Upper lobe of right lung (tissue), 1 donor: ENCODE measurements around the gene MAZ. TPM values are rescaled to one million over a fixed set of nuclear protein-coding genes. Genes with fewer than 3 reads are reported as not detected.
A peak's percentile ranks its signal among the peaks of the same experiment; 100 is the strongest.
"Not testable (repeated sequence)": the region's sequence is repeated elsewhere in the genome, so short reads cannot be mapped to it uniquely, and the experiment has no call there.

ENCODE experiments used
- ATAC-seq: fragments of 200-7000 bp; cut with Tn5 transposase; one replicate; pipeline ENCODE4 v1.9.1; 2020; ENCODE audit warnings: mild to moderate bottlenecking, moderate library complexity
- DNase-seq: peaks from one replicate; pipeline ENCODE4 v3.0.0-alpha.2; 2020
- H3K27ac ChIP-seq: fragments of 200-600 bp; one replicate; pipeline ENCODE4 v1.8.0; 2022
- H3K27me3 ChIP-seq: fragments of 200-600 bp; one replicate; pipeline ENCODE4 v1.8.0; 2022; ENCODE audit warnings: mild to moderate bottlenecking
- H3K36me3 ChIP-seq: fragments of 200-600 bp; one replicate; pipeline ENCODE4 v1.8.0; 2022
- H3K4me1 ChIP-seq: fragments of 200-600 bp; one replicate; pipeline ENCODE4 v1.8.0; 2022
- H3K4me3 ChIP-seq: fragments of 200-600 bp; one replicate; pipeline ENCODE4 v1.8.0; 2022; ENCODE audit warnings: mild to moderate bottlenecking
- H3K9me3 ChIP-seq: fragments of 200-600 bp; one replicate; pipeline ENCODE4 v1.8.0; 2022
- intact Hi-C: fragments of 100-400 bp; cut with DNase I; formaldehyde crosslinking; loops from one replicate; pipeline ENCODE4 v1.11.0; 2022
- total RNA-seq: library from RNA; stranded (reverse); fragmentation: NEBNext Ultra II Directional; extraction: Animal tissue kit (Norgen Biotek cat#: 25700); gene quantifications from one replicate; pipeline ENCODE4 v1.2.1, GENCODE V29; 2021
- TF ChIP-seq, protein P1 (sequence below): fragments of 200-600 bp; IDR thresholded peaks from one replicate; pipeline ENCODE4 v1.8.0; 2022; ENCODE audit warnings: antibody characterized with exemption
- donor health status: DM: no; HTN: yes; CAD: no; lungs with severe emphysema.

The MAZ gene
- total RNA-seq, 1 donor from 2014 or later, result 148 TPM

DNA sequence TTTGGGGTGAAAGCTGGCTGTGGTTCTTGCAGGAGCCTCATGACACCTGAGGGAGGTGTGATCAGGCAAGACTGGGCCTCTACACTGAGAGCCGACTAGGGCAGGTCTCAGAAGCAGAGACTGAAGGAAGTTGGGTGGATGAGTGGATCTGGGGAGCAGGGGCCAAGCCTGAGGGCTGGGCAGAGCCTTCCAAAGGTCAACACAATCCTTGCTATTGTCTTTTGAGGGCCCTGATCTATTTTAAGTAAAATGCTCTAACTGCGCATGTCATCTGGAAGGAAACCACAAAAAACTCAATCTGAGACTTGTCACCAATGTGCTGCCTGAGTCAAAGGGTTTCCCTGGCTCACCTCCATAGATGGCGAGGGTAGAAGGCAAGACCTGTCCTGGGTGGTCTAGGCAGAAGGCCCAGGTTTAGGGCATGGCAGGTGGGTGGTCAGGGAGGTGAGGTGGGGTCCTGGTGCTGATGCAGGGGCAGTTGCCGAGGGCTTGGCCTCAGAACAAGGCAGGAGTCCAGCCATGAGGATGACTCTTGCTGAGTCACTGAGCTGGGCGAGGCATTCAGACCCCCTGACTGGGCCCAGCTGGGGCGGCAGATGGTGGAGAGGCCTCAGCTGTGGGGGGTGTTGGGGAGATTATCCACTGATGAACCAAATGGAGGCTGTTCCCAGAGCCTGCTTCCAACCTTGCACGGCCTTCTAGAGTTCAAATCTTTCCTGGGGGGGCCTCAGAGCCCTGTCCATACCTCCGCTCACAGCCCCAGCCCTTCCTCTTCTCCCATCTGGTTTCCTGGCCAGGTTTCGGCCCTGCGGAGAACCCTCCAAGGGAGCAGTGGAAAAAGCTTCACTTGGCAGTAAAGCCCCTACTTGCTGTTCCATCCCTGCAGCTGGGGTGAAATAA, 19.1 kb downstream of the MAZ start:
- Histone ChIP-seq H3K4me3 (peak overlapping the region; percentile 8), H3K27ac (peak overlapping the region; percentile 93), H3K27me3 (no peaks in the 10 kb centered on the region), H3K36me3 (peaks cover 7% of the 10 kb centered on the region), H3K4me1 (peaks cover 64% of the 10 kb centered on the region), H3K9me3 (no peaks in the 10 kb centered on the region)
- intact Hi-C loops, result no loop called here
- ATAC-seq (no peak), DNase-seq (no peak)
- TF ChIP-seq, protein P1, sequence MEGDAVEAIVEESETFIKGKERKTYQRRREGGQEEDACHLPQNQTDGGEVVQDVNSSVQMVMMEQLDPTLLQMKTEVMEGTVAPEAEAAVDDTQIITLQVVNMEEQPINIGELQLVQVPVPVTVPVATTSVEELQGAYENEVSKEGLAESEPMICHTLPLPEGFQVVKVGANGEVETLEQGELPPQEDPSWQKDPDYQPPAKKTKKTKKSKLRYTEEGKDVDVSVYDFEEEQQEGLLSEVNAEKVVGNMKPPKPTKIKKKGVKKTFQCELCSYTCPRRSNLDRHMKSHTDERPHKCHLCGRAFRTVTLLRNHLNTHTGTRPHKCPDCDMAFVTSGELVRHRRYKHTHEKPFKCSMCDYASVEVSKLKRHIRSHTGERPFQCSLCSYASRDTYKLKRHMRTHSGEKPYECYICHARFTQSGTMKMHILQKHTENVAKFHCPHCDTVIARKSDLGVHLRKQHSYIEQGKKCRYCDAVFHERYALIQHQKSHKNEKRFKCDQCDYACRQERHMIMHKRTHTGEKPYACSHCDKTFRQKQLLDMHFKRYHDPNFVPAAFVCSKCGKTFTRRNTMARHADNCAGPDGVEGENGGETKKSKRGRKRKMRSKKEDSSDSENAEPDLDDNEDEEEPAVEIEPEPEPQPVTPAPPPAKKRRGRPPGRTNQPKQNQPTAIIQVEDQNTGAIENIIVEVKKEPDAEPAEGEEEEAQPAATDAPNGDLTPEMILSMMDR, result no peak

DNA sequence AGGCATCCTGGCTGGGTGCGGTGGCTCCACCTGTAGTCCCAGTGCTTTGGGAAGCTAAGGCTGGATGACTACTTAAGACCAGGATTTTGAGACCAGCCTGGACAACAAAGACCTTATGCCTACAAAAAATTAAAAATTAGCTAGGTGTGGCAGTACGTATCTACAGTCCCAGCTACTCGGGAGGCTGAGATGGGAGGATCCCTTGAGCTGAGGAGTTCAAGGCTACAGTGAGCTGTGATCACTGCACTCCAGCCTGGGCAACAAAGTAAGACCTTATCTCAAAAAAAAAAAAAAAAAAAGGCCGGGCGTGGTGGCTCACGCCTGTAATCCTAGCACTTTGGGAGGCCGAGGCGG, 20.0 kb downstream of the MAZ start:
- TF ChIP-seq, protein P1, result no peak
- Histone ChIP-seq H3K36me3 (peaks cover 15% of the 10 kb centered on the region), H3K4me1 (peaks cover 64% of the 10 kb centered on the region), H3K27ac (peak overlapping the region; percentile 93), H3K27me3 (no peaks in the 10 kb centered on the region), H3K4me3 (no peak overlapping the region), H3K9me3 (no peaks in the 10 kb centered on the region)
- ATAC-seq, result no peak
- no peak for DNase-seq
- intact Hi-C loops, result no loop called here

DNA sequence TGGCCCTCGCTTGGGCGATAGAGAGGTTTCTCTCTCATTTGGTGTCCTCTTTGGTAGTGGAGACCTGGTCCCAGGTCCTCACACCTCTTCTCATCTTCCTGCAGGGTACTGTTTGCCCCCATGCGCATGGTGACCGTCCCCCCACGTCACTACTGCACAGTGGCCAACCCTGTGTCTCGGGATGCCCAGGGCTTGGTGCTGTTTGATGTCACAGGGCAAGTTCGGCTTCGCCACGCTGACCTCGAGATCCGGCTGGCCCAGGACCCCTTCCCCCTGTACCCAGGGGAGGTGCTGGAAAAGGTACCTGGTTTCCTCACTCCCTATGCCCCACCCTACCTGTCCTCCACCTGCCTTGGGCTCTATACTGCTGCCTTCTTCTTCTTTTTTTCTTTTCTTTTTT, 24.4 kb downstream of the MAZ start:
- Histone ChIP-seq H3K9me3 (no peaks in the 10 kb centered on the region), H3K4me3 (no peak overlapping the region), H3K4me1 (peaks cover 22% of the 10 kb centered on the region), H3K36me3 (peaks cover 59% of the 10 kb centered on the region), H3K27ac (no peak overlapping the region), H3K27me3 (no peaks in the 10 kb centered on the region)
- ATAC-seq (no peak), DNase-seq (no peak)
- TF ChIP-seq, protein P1, result no peak
- intact Hi-C loops, result no loop called here

DNA sequence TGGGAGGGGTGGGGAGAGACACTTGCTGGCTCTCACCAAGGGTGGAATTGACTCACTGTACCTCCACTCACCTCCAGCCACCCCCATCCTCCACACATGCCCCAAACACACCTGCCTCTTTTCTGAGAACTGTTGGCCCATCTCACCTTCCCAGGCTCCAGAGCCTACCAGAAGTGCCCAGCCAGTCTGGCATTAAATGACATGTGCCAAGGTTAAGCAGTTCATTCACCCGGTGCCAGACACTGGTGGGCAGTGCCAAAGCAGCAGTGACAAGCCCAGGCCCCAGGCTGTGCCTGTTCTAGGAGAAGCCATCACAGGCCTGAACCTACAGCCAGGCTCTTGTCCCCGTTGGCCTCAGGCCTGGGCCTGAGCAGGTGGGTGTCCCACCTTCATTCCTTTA, 25.2 kb downstream of the MAZ start:
- Histone ChIP-seq H3K9me3 (no peaks in the 10 kb centered on the region), H3K4me3 (no peak overlapping the region), H3K36me3 (peaks cover 66% of the 10 kb centered on the region), H3K27me3 (no peaks in the 10 kb centered on the region), H3K4me1 (peaks cover 15% of the 10 kb centered on the region), H3K27ac (no peak overlapping the region)
- TF ChIP-seq, protein P1, result no peak
- ATAC-seq (peak; percentile 14), DNase-seq (no peak)
- intact Hi-C loops, result no loop called here

DNA sequence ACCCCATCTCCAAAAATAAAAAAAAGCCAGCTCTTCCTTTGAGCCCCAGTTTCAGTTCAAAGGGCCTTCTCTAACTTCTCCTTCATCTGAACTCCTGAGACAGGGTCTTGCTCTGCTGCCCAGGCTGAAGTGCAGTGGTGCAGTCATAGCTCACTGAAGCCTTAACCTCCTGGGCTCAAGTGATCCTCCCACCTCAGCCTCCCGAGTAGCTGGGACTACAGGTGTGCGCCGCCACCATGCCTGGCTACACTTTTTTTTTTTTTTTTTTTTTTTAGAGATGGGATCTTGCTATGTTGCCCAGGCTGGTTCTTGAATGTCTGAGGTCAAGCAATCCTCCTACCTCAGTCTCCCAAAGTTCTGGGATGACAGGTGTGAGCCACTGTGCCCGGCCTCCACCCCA, 26.9 kb downstream of the MAZ start:
- peaks cover 84% of the 10 kb centered on the region for H3K36me3 ChIP-seq
- ATAC-seq, intact Hi-C loops, H3K4me1 ChIP-seq, H3K9me3 ChIP-seq, H3K27me3 ChIP-seq, H3K27ac ChIP-seq, DNase-seq, H3K4me3 ChIP-seq: not testable (repeated sequence)

DNA sequence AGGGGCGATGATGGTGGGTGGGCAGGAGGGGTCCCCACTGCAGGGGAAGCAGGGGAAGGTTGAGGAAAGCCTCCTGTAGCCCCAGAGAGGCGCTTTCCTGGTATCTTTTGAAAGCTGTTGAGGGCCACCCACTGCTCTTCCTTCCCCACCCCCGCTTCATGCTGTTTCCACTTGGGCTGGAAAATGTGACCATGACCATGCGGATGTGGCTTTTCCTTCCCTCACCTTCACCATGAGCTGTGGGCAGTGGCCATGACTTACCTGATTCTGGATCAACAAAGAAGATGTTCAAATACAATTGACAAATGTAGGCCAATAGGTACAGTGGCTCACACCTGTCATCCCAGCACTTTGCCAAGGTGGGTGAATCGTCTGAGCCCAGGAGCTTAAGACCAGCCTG, 27.8 kb downstream of the MAZ start:
- intact Hi-C loops, result no loop called here
- Histone ChIP-seq H3K36me3 (peaks cover 92% of the 10 kb centered on the region), H3K27ac (no peak overlapping the region), H3K27me3 (no peaks in the 10 kb centered on the region), H3K4me3 (no peak overlapping the region), H3K9me3 (no peaks in the 10 kb centered on the region), H3K4me1 (peaks cover 2% of the 10 kb centered on the region)
- ATAC-seq, result no peak
- TF ChIP-seq, protein P1, result no peak
- DNase-seq, result no peak
